Breast epithelium (tissue), 4 donors: ENCODE results near the gene TBC1D2. TPM values are rescaled to one million over a fixed set of nuclear protein-coding genes. Genes with fewer than 3 reads are reported as not detected.
A peak's percentile ranks its signal among the peaks of the same experiment; 100 is the strongest.

Experiments used
- DNase-seq, 2 donors: peaks; one replicate each; pipeline ENCODE4 v3.0.0-alpha.2; 2019; ENCODE audit warnings: low spot score in 2 of 2
- H3K27ac ChIP-seq, 2 donors: fragments of 200-600 bp; sonication (generic) in 1 of 2; one replicate each; pipeline ENCODE4 v1.5.1; 2016 to 2019; ENCODE audit warnings: mild to moderate bottlenecking in 1 of 2
- H3K27me3 ChIP-seq, 2 donors: fragments of 200-600 bp; sonication (generic) in 1 of 2; one replicate each; pipeline versions ENCODE4 v1.5.1 to v1.6.0; 2017 to 2019; ENCODE audit warnings: control low read depth in 1 of 2, mild to moderate bottlenecking in 1 of 2
- H3K36me3 ChIP-seq: fragments of 200-600 bp; one replicate; pipeline ENCODE4 v1.5.1; 2019
- H3K4me1 ChIP-seq, 2 donors: fragments of 200-600 bp; sonication (generic); one replicate each; pipeline ENCODE4 v1.5.1; 2016 to 2019; ENCODE audit warnings: control low read depth in 1 of 2
- H3K4me3 ChIP-seq, 3 donors: fragments of 200-600 bp; sonication (generic); 1 replicate in 2 of 3; 2 replicates in 1 of 3; pipeline ENCODE4 v1.5.1; 2016 to 2019; ENCODE audit warnings: mild to moderate bottlenecking in 3 of 3, moderate library complexity in 2 of 3
- H3K9me3 ChIP-seq, 2 donors: fragments of 200-600 bp; sonication (generic) in 1 of 2; one replicate each; pipeline ENCODE4 v1.5.1; 2016 to 2019; ENCODE audit warnings: control low read depth in 1 of 2
- POLR2A ChIP-seq: fragments of 450-650 bp; IDR thresholded peaks from one replicate; pipeline ENCODE4 v1.6.1; 2016; ENCODE audit warnings: antibody characterized with exemption, mild to moderate bottlenecking, moderate library complexity
- POLR2AphosphoS5 ChIP-seq, 3 donors: sonication (generic); formaldehyde crosslinking; IDR thresholded peaks; one replicate each; pipeline ENCODE4 v1.6.1; 2017; ENCODE audit warnings: antibody characterized with exemption in 3 of 3
- intact Hi-C: fragments of 100-400 bp; cut with DNase I; formaldehyde crosslinking; loops from one replicate; pipeline ENCODE4 v1.15.1; 2023; ENCODE audit warnings: low total_unique reads
- total RNA-seq, 3 donors: library from RNA; depleted of rRNA; stranded (reverse); fragments of >200 nt; gene quantifications; one replicate each; pipeline ENCODE4 v1.1.0, GENCODE V29; 2016
- TF ChIP-seq, protein P1 (sequence below), 3 donors: fragments of 450-650 bp; IDR thresholded peaks; one replicate each; pipeline ENCODE4 v1.5.1; 2016 to 2017; ENCODE audit warnings: antibody characterized with exemption in 3 of 3, mild to moderate bottlenecking in 3 of 3, moderate library complexity in 3 of 3

The TBC1D2 gene
- total RNA-seq, 3 donors from 2014 or later, result 10.8 to 17.1 (median 13.6) TPM

DNA sequence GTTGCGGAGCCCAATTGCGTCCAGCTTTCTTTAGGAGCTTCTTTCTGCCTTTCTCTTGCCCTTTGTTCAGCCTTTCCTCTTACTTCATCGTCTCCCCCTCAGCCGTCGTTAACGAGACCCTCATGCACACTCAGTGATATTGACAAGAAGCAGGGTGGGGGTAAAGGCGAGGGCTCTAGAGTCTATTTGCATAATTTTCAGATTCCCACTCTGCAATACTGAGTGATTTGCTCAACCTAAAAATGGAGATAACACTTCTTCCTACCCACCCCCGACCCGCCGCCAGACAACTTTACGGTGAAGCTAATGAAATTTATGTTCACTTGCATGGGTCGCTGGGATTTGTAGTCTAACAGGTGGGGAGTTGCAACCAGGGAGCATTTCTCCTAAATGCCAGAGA is 1.3 kb upstream of the TBC1D2 start:
- Histone ChIP-seq H3K27me3 (no peaks in the 10 kb centered on the region), H3K9me3 (no peaks in the 10 kb centered on the region), H3K36me3 (no peaks in the 10 kb centered on the region), H3K4me3 (peak overlapping the region; percentile 74 to 91 (median 85)), H3K4me1 (peaks cover 0 to 7% of the 10 kb centered on the region in 2 donors), H3K27ac (peak overlapping the region; percentile 95 to 96)
- no peak for DNase-seq
- intact Hi-C loops, result loop anchor here (5.0 to 10.0 kb wide), 2 partner anchors 62 to 334 kb away; partner anchors contain the start of genes CORO2A and TRMO
- TF ChIP-seq POLR2AphosphoS5 (IDR thresholded peaks at IDR 0.05), result no peak
- no peak for TF ChIP-seq POLR2A
- TF ChIP-seq, protein P1, sequence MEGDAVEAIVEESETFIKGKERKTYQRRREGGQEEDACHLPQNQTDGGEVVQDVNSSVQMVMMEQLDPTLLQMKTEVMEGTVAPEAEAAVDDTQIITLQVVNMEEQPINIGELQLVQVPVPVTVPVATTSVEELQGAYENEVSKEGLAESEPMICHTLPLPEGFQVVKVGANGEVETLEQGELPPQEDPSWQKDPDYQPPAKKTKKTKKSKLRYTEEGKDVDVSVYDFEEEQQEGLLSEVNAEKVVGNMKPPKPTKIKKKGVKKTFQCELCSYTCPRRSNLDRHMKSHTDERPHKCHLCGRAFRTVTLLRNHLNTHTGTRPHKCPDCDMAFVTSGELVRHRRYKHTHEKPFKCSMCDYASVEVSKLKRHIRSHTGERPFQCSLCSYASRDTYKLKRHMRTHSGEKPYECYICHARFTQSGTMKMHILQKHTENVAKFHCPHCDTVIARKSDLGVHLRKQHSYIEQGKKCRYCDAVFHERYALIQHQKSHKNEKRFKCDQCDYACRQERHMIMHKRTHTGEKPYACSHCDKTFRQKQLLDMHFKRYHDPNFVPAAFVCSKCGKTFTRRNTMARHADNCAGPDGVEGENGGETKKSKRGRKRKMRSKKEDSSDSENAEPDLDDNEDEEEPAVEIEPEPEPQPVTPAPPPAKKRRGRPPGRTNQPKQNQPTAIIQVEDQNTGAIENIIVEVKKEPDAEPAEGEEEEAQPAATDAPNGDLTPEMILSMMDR (IDR thresholded peaks at IDR 0.05), result no peak

- Histone ChIP-seq H3K27ac (peak overlapping the region; percentile 95 to 96), H3K27me3 (no peaks in the 10 kb centered on the region), H3K4me3 (peak overlapping the region; percentile 74 to 91 (median 85)), H3K4me1 (peaks cover 0 to 7% of the 10 kb centered on the region in 2 donors), H3K9me3 (no peaks in the 10 kb centered on the region), H3K36me3 (no peaks in the 10 kb centered on the region)
- DNase-seq, result peak in 1 of 2 donors; percentile 54
- intact Hi-C loops, result loop anchor here (5.0 to 10.0 kb wide), 2 partner anchors 60 to 333 kb away; partner anchors contain the start of genes CORO2A and TRMO
- TF ChIP-seq, protein P1 (IDR thresholded peaks at IDR 0.05), result no peak
- TF ChIP-seq POLR2AphosphoS5 (IDR thresholded peaks at IDR 0.05), result no peak
- TF ChIP-seq POLR2A, result no peak
Observed at GRCh38 chr9:98255061-98255577, 330 bp downstream of the TBC1D2 start.

- Histone ChIP-seq H3K27ac (no peak overlapping the region), H3K36me3 (no peaks in the 10 kb centered on the region), H3K4me1 (peaks cover 0 to 7% of the 10 kb centered on the region in 2 donors), H3K27me3 (no peaks in the 10 kb centered on the region), H3K4me3 (peak overlapping the region; percentile 74 to 91 (median 85)), H3K9me3 (no peaks in the 10 kb centered on the region)
- intact Hi-C loops, result loop anchor here (5.0 to 10.0 kb wide), 2 partner anchors 60 to 332 kb away; partner anchors contain the start of genes CORO2A and TRMO
- DNase-seq, result no peak
- no peak for TF ChIP-seq POLR2A
- TF ChIP-seq, protein P1 (IDR thresholded peaks at IDR 0.05), result no peak
Observed at GRCh38 chr9:98254228-98255060, 1.0 kb downstream of the TBC1D2 start.

GRCh38 chr9:98253565-98253964 is 1.9 kb downstream of the TBC1D2 start:
- H3K4me3 ChIP-seq, result peak overlapping the region in 2 of 3 donors; percentile 0 to 10
- no peaks in the 10 kb centered on the region for H3K27me3 ChIP-seq
- no peak overlapping the region for H3K27ac ChIP-seq
- no peak for DNase-seq
- TF ChIP-seq, protein P1 (IDR thresholded peaks at IDR 0.05), result no peak
- TF ChIP-seq POLR2AphosphoS5 (IDR thresholded peaks at IDR 0.05) (no peak), POLR2A (no peak)
- intact Hi-C loops, result loop anchor here (10.0 kb wide), 1 partner anchor 59 kb away; the partner anchor contains the start of gene CORO2A
- no peaks in the 10 kb centered on the region for H3K36me3 ChIP-seq
- H3K9me3 ChIP-seq, result no peaks in the 10 kb centered on the region
- peaks cover 0 to 7% of the 10 kb centered on the region in 2 donors for H3K4me1 ChIP-seq

DNA sequence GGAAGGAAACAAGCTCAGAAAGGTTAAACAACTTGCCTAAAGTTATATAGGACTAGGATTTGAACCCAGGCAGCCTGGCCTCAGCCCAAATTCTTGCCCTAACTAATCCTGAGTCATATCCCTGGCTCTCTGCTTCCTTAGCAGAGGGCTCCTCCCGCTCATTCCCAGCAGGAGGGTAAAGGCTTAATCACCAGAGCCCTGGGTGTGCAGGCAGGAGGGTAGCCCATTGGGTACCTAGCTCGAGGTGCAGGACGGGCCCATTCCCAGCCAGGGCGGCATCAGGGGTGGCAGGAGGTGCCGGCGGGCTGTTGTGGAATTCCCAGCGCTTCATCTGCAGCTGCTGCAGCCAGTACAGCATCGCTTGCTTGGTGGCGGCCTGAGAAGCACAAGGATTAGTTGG is 3.9 kb downstream of the TBC1D2 start:
- TF ChIP-seq, protein P1 (IDR thresholded peaks at IDR 0.05), result no peak
- TF ChIP-seq POLR2AphosphoS5 (IDR thresholded peaks at IDR 0.05) (no peak), POLR2A (no peak)
- Histone ChIP-seq H3K4me3 (no peak overlapping the region), H3K4me1 (peaks cover 0 to 7% of the 10 kb centered on the region in 2 donors), H3K36me3 (no peaks in the 10 kb centered on the region), H3K27ac (peak overlapping the region in 1 of 2 donors; percentile 5), H3K9me3 (no peaks in the 10 kb centered on the region), H3K27me3 (no peaks in the 10 kb centered on the region)
- no peak for DNase-seq
- intact Hi-C loops, result loop anchor here (10.0 kb wide), 1 partner anchor 57 kb away; the partner anchor contains the start of gene CORO2A
